ENCODE results near the gene HOXB7.

HOXB7 gene

DNA sequence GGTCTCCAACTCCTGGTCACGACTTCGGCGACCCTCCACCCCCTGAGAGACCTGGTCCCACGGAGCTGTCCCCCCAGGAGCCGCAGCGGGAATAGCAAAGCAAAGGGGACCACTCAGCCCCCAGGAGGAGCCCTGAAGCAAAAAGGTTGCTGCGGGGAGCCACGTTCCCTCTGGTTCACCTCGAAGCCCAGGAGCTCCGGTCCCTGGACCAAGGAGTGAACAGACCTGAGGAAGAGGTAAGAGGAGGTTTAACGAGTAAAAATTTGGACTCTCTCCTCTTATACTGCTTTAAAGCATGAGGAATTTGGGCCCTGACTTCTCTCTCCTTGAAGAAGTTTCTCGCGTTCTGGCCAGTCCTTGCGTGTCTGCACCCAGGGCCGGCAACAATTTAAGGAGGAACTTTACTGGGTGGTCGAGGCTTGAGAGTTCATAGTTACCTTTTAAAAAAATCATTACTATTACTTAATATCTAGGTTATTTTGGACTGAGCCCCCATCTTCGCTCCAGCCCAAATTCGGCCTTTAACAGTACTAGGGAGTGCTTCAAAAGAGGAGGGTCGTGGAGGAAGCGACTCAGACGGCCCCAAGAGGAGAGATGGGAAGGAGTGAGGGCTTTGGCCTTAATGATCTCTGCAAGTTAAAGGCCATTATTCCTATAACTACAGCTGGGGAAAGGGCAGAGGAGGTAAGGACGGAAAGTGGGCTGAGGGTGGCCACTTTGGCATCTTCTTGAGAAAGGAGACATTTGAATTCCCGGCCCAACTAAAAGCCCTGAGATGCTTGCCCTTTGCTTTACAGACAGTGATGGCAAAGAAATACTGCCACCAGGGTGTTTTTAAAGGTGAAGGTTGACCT lies 32.3 kb upstream of the HOXB7 start:
- POLR2A ChIA-PET: no interaction called here
- TF ChIP-seq, protein P1, sequence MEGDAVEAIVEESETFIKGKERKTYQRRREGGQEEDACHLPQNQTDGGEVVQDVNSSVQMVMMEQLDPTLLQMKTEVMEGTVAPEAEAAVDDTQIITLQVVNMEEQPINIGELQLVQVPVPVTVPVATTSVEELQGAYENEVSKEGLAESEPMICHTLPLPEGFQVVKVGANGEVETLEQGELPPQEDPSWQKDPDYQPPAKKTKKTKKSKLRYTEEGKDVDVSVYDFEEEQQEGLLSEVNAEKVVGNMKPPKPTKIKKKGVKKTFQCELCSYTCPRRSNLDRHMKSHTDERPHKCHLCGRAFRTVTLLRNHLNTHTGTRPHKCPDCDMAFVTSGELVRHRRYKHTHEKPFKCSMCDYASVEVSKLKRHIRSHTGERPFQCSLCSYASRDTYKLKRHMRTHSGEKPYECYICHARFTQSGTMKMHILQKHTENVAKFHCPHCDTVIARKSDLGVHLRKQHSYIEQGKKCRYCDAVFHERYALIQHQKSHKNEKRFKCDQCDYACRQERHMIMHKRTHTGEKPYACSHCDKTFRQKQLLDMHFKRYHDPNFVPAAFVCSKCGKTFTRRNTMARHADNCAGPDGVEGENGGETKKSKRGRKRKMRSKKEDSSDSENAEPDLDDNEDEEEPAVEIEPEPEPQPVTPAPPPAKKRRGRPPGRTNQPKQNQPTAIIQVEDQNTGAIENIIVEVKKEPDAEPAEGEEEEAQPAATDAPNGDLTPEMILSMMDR (IDR thresholded peaks at IDR 0.05; ENCODE audit: control extremely low read depth, extremely low read depth, low read depth, missing control alignments): no peak
- CTCF ChIA-PET: interaction anchor here (0.7 to 0.8 kb wide), 3 partner anchors 8 to 35 kb away, joined by 3 to 4 read pairs (median 3); no protein-coding TSS in a partner anchor
- DNase-seq (ENCODE audit: extremely low spot score): no peak

DNA sequence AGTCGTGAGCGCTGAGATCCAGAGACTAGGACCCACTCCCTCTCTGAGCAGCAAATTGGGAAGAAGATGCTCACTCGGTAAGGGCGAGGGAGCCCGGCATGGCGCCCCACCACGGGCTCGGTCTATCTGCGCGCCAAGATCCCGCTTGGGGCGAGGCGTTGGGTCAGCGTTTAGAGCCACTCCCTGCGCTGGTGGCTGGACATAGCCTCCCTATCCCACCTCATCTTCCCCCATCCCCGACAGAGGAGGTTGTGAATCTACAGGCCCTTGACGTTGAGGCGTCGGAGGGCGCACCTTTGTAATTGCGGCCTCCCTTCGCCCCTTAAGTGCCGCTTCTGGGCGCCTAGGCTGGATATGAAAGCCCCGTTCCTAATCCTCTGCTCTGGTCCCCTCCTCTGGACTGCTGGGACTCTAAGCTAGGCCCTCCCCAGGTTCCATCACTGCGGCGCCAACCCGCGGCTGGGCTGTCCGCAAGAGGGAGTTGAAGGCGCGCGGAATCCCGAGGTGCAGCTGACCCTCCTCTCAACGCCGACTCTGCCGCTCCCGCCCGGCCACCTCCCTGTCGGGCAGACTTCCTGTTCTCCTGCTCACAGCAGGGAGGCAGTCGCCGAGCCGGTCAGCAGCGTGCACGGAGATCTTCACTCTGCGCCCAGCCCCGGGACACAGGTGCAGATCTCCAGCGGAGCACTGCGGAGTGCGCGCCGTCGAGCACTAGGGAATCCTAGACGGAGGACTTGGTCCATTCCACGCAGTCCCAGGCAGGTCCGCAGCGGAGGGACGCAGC lies 31.4 kb upstream of the HOXB7 start:
- TF ChIP-seq, protein P1 (IDR thresholded peaks at IDR 0.05; ENCODE audit: control extremely low read depth, extremely low read depth, low read depth, missing control alignments): no peak
- no peak for DNase-seq (ENCODE audit: extremely low spot score)
- ChIA-PET CTCF (interaction anchor here (0.7 to 0.8 kb wide), 2 partner anchors 24 to 36 kb away, joined by 3 read pairs; no protein-coding TSS in a partner anchor), POLR2A (no interaction called here)

DNA sequence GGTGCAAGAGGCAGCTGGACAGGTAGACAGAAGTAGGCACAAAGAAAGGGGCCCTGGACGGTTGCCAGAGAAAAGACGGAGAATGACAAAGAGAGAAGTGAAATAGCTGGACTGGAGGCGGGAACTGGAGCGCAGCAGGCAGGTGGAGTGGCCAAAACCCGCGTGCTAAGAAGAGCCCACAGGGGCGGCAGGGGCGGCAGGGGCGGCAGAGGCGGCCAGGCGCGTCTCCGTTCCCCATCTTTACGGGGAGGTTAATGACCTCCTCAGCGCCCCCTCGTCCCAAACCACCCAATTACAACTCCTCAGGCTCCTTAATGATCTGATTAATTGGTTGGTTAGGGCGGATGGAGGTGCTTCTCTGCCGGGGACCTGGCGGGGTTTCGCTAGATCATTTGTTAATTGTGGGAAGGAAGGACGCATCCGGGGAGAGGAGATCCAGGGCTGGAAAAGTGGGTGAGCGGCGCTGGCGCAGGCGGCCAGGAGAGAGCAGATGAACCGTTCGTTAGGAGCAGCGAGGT lies 30.8 kb upstream of the HOXB7 start:
- ChIA-PET POLR2A (no interaction called here), CTCF (interaction anchor here (1.8 to 2.2 kb wide), 2 partner anchors 8 to 38 kb away, joined by 5 to 10 read pairs; no protein-coding TSS in a partner anchor)
- TF ChIP-seq, protein P1 (IDR thresholded peaks at IDR 0.05; ENCODE audit: control extremely low read depth, extremely low read depth, low read depth, missing control alignments): no peak
- no peak for DNase-seq (ENCODE audit: extremely low spot score)

DNA sequence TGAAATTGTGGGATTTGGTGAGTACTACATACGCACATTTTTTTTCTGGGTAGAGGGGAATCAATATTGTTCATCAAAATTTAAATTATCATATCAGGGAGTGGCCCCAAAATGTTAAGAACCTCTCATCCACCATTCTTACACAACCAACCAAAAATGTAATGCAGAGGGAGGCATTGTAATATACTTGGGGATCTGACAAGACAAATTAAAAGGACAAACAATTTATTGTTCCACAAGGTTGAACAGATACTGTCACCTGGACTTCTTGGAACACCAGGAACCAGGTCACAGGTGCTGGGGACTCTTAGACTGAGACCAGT lies 30.0 kb upstream of the HOXB7 start:
- ChIA-PET POLR2A (no interaction called here), CTCF (interaction anchor here (1.8 to 2.2 kb wide), 3 partner anchors 9 to 38 kb away, joined by 5 to 10 read pairs (median 6); no protein-coding TSS in a partner anchor)
- no peak for DNase-seq (ENCODE audit: extremely low spot score)
- TF ChIP-seq, protein P1 (IDR thresholded peaks at IDR 0.05; ENCODE audit: control extremely low read depth, extremely low read depth, low read depth, missing control alignments): no peak

DNA sequence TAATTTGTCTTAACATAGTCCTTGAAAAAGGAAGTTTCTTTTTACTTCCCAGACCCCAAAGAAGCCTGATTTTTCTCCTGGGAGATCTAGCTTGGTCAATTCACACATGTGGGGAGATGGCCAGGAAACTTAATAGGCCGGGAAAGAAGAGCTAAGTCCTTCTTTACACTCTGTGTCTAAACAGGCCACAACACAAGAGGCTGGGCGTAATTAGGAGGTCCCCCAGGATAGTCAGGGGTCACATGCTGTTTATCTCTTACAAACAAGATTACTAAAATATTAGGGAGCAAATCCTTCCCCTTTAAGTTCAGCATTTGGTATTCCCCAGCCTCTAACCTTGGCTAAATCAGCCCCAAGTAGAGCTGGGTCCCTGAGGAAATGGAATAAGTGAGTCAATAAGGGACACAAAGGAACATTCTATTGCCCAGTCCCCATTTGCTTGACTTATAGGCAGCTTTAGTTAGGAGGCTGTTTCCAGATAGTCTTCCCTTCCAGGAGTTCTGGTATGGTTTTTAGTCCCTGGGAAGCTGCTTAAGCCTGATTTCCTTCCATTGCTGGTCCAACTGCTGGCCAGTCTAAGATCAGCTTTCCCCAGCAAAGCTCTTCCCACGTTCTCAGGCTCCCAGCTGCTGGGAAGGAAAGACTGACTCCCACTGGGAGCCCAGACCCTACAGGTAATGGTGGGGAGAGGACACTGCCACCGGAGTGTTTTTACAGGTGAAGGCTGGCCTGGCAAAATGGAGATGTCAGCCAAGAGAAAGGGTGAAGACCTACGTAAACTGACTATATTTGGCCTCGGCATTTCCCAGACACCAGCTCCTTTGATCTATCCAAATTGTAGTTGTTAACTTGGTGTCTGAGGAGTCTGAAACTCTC lies 29.4 kb upstream of the HOXB7 start:
- DNase-seq (ENCODE audit: extremely low spot score): no peak
- ChIA-PET POLR2A (interaction anchor here (0.7 kb wide), 1 partner anchor 701 kb away, joined by 3 read pairs; no protein-coding TSS in a partner anchor), CTCF (interaction anchor here (0.7 to 2.2 kb wide), 9 partner anchors 10 to 178 kb away, joined by 3 to 10 read pairs (median 5); partner anchors contain the start of gene HOXB9)
- TF ChIP-seq, protein P1 (IDR thresholded peaks at IDR 0.05; ENCODE audit: control extremely low read depth, extremely low read depth, low read depth, missing control alignments): no peak
